MCF 10A (cell line): ENCODE data around the gene GOLGB1. TPM values are rescaled to one million over a fixed set of nuclear protein-coding genes. Genes with fewer than 3 reads are reported as not detected.

ENCODE experiments used
- BruUV-seq: library from RNA; stranded (reverse); fragments of 400-500 nt; replicated peaks from 2 replicates; lab custom pipeline; 2021; lab: Mats Ljungman, UMichigan
- CTCF ChIA-PET: fragments of 300-600 bp; sonication (Branson Sonifier 250); formaldehyde crosslinking; extraction: SDS; loops from one replicate; lab custom pipeline; 2021; ENCODE audit warnings: antibody characterized with exemption, inconsistent platforms; lab: Yijun Ruan, JAX
- POLR2A ChIA-PET: fragments of 300-600, 350-650 bp; sonication (Branson Sonifier 250); formaldehyde crosslinking; extraction: SDS; loops from one replicate; lab custom pipeline; 2020; ENCODE audit warnings: antibody characterized with exemption, inconsistent platforms; lab: Yijun Ruan, JAX
- DNase-seq: peaks from one replicate; pipeline ENCODE4 v3.0.0-alpha.2; 2018; ENCODE audit not compliant: unreplicated experiment
- H3K27ac Mint-ChIP-seq: one replicate; pipeline ENCODE4 v1.8.0; 2022; ENCODE audit warnings: mild to moderate bottlenecking, low read depth, mixed read lengths; ENCODE audit not compliant: unreplicated experiment
- H3K27me3 Mint-ChIP-seq: one replicate; pipeline ENCODE4 v1.8.0; 2022; ENCODE audit warnings: mixed read lengths; ENCODE audit not compliant: insufficient read depth, unreplicated experiment
- H3K36me3 Mint-ChIP-seq: one replicate; pipeline ENCODE4 v1.8.0; 2022; ENCODE audit warnings: mild to moderate bottlenecking, moderate library complexity, mixed read lengths; ENCODE audit not compliant: insufficient read depth, unreplicated experiment
- H3K4me1 Mint-ChIP-seq: one replicate; pipeline ENCODE4 v1.8.0; 2022; ENCODE audit warnings: mixed read lengths; ENCODE audit not compliant: insufficient read depth, unreplicated experiment
- H3K4me3 Mint-ChIP-seq: one replicate; pipeline ENCODE4 v1.8.0; 2022; ENCODE audit warnings: mild to moderate bottlenecking, moderate library complexity, mixed read lengths; ENCODE audit not compliant: unreplicated experiment
- H3K9me3 Mint-ChIP-seq: one replicate; pipeline ENCODE4 v1.8.0; 2022; ENCODE audit warnings: mixed read lengths; ENCODE audit not compliant: unreplicated experiment
- intact Hi-C: fragments of 100-400 bp; cut with micrococcal nuclease; formaldehyde crosslinking; loops from 2 replicates; pipeline ENCODE4 v1.14.1; 2022
- total RNA-seq: library from RNA; stranded (reverse); gene quantifications from 2 replicates; pipeline ENCODE4 v1.2.3, GENCODE V29; 2022
- TF ChIP-seq, protein P1 (sequence below): fragments of 200-600 bp; IDR thresholded peaks from one replicate; pipeline ENCODE4 v1.8.0; 2022; ENCODE audit warnings: antibody characterized with exemption, mild to moderate bottlenecking; ENCODE audit not compliant: unreplicated experiment

Gene GOLGB1
- total RNA-seq, 1 experiment from 2014 or later = 62.4 TPM

DNA sequence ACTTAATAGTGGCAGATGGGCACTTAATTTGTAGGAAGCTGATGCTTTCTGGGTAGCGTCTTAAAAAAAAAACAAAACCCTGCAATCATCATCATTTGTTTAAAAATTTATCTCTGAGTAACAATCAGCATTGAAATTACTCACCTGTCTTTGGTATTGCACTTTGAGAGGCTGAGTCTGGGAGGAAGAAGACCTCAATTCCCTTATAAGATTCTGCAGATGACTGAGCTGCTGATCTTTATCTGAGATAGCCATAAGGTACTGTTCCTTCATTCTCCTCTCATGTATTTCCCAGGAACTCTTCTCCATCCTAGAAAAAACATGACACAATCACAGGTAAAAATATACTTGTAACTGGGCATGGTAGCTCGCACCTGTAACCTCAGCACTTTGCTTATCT lies 72.4 kb downstream of the GOLGB1 start:
- intact Hi-C loops = no loop called here
- ChIA-PET CTCF (interaction anchor here (1.2 kb wide), 1 partner anchor 131 kb away, joined by 3 read pairs; the partner anchor contains the start of gene POLQ), POLR2A (no interaction called here)
- no peak for DNase-seq
- Mint-ChIP-seq H3K27me3 (no peaks in the 10 kb centered on the region), H3K4me1 (no peaks in the 10 kb centered on the region), H3K36me3 (peaks cover 94% of the 10 kb centered on the region), H3K4me3 (no peak overlapping the region), H3K27ac (no peak overlapping the region), H3K9me3 (no peaks in the 10 kb centered on the region)
- BruUV-seq = no TSS peak
- TF ChIP-seq, protein P1, sequence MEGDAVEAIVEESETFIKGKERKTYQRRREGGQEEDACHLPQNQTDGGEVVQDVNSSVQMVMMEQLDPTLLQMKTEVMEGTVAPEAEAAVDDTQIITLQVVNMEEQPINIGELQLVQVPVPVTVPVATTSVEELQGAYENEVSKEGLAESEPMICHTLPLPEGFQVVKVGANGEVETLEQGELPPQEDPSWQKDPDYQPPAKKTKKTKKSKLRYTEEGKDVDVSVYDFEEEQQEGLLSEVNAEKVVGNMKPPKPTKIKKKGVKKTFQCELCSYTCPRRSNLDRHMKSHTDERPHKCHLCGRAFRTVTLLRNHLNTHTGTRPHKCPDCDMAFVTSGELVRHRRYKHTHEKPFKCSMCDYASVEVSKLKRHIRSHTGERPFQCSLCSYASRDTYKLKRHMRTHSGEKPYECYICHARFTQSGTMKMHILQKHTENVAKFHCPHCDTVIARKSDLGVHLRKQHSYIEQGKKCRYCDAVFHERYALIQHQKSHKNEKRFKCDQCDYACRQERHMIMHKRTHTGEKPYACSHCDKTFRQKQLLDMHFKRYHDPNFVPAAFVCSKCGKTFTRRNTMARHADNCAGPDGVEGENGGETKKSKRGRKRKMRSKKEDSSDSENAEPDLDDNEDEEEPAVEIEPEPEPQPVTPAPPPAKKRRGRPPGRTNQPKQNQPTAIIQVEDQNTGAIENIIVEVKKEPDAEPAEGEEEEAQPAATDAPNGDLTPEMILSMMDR = no peak

GRCh38 chr3:121670676-121671075 lies 78.9 kb downstream of the GOLGB1 start:
- DNase-seq = no peak
- ChIA-PET CTCF (interaction anchor here (0.6 kb wide), 1 partner anchor 315 kb away, joined by 3 read pairs; no protein-coding TSS in a partner anchor), POLR2A (interaction anchor here (0.6 to 0.9 kb wide), 3 partner anchors 10 to 1410 kb away, joined by 3 read pairs; no protein-coding TSS in a partner anchor)
- TF ChIP-seq, protein P1 = no peak
- Mint-ChIP-seq H3K27ac (no peak overlapping the region), H3K36me3 (peaks cover 88% of the 10 kb centered on the region), H3K27me3 (no peaks in the 10 kb centered on the region), H3K4me1 (no peaks in the 10 kb centered on the region), H3K4me3 (no peak overlapping the region), H3K9me3 (no peaks in the 10 kb centered on the region)
- intact Hi-C loops = no loop called here
- BruUV-seq = no TSS peak

- Mint-ChIP-seq H3K27ac (no peak overlapping the region), H3K27me3 (no peaks in the 10 kb centered on the region), H3K9me3 (no peaks in the 10 kb centered on the region), H3K36me3 (peaks cover 89% of the 10 kb centered on the region), H3K4me1 (no peaks in the 10 kb centered on the region), H3K4me3 (no peak overlapping the region)
- ChIA-PET CTCF (no interaction called here), POLR2A (interaction anchor here (1.0 kb wide), 2 partner anchors 14 to 17 kb away, joined by 3 to 4 read pairs; no protein-coding TSS in a partner anchor)
- intact Hi-C loops = no loop called here
- BruUV-seq = no TSS peak
- TF ChIP-seq, protein P1 = no peak
- DNase-seq = no peak
These were observed 82.2 kb downstream of the GOLGB1 start for GRCh38 chr3:121667333-121667732.

DNA sequence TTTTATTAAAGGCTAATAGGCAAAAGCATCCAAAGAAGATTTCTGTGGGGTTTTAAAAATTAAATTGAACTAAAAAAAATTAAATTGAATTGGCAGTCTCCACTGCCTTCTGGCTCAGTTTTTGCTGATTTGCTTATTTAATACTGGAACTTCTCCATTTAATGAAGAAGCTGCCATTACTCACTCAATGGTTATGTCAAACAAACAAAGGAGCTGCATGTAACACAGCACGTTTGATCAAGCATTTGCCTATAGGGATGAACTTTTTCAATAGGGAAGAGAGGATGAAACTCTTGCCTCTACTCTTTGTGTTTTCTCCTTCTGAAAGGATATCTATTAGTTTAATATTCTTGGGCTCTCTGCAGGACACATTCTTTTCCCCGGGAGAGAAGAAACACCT lies 84.1 kb downstream of the GOLGB1 start:
- CTCF ChIA-PET = interaction anchor here (1.3 kb wide), 1 partner anchor 17 kb away, joined by 3 read pairs; no protein-coding TSS in a partner anchor
- Mint-ChIP-seq H3K36me3 (peaks cover 87% of the 10 kb centered on the region), H3K27ac (no peak overlapping the region), H3K4me3 (no peak overlapping the region), H3K27me3 (no peaks in the 10 kb centered on the region), H3K9me3 (no peaks in the 10 kb centered on the region), H3K4me1 (no peaks in the 10 kb centered on the region)
- BruUV-seq = no TSS peak
- TF ChIP-seq, protein P1 = no peak
- intact Hi-C loops = no loop called here
- no peak for DNase-seq
- POLR2A ChIA-PET = no interaction called here
